ENCODE results near the gene FOXD3.

The FOXD3 gene

DNA sequence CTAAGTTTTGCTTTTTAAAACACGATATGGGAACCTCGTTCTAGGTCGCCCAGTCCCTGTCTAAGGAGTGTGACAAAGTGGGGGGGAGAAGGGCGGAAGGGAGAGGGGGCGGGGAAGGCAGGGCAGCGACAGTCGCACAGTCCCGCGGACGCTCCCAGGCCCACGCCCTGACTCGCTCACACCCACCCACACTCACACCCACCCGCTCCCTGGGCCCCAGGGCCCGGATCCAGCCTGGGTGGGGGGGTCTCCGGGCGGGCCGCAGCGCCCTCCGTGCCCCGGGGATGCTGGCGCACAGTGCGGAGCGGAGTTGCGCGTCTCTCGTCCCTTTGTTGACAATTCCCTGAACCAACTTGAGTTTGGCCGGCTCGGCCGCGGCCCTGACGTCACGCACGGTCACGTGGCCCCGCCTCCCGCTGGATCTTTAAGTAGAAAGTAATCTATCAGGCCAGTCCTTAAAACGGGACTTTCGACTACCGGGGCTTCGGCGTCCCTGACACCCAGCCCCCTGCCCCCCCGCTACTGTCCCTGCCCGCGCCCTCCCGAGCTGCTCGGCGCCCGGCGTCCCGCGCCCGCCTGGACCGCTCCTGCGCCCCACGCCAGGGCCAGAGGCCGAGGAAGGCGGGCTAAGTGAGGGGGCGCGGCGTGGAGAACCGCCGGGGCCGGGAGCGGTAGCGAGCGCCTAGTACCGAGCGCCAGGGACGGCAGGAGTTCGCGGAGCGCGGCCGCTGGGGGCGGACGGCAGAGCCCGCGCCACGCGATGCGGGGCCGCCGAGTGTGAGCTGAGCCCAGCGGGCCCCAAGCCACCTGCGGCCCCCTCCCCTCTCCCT lies at the start of gene FOXD3:
Gene FOXD3, plus strand, starts transcription at position 454 of the 830 bp plus-strand sequence. CDS start 492 bp downstream, outside the sequence.
- H3K4me1 Mint-ChIP-seq = peaks cover 23 to 50% of the 10 kb centered on the region in 2 donors
- peak; percentile 48 to 68 for ATAC-seq (replicated peaks)
- peak within 1 kb of the TSS; percentile 81 to 83 for H3K4me3 Mint-ChIP-seq
- no peak for DNase-seq
- H3K9me3 Mint-ChIP-seq = peaks cover 9 to 13% of the 10 kb centered on the region in 2 donors
- peaks cover 18 to 21% of the 10 kb centered on the region in 2 donors for H3K36me3 Mint-ChIP-seq
- peaks cover 50 to 67% of the 10 kb centered on the region in 2 donors for H3K27me3 Mint-ChIP-seq
- H3K27ac Mint-ChIP-seq = peak within 1 kb of the TSS; percentile 94

DNA sequence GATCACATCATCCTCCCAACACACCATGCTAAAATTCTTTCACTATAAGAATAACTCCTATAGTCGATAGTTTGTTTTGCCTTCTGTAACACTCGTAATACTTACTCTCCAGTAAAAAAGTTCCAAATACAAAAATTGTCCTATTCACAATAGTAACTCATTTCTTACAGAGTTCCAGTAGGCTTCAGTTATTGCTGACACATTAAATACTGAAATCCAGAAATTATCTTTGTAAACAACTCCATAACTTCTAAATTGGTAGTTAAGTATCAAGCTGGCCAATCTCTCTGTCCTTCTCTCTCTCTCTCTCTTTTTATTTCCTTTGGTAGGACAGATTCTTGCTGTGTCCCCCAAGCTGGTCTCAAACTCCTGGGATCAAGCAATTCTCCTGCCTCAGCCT lies 49.6 kb upstream of the FOXD3 start:
- no peaks in the 10 kb centered on the region for H3K9me3 Mint-ChIP-seq
- no peaks in the 10 kb centered on the region for H3K36me3 Mint-ChIP-seq
- H3K27me3 Mint-ChIP-seq = peaks cover 10 to 29% of the 10 kb centered on the region in 2 donors
- ATAC-seq (replicated peaks) (no peak), DNase-seq (no peak)
- no peaks in the 10 kb centered on the region for H3K4me1 Mint-ChIP-seq
- H3K27ac Mint-ChIP-seq = no peak overlapping the region
- no peak overlapping the region for H3K4me3 Mint-ChIP-seq

DNA sequence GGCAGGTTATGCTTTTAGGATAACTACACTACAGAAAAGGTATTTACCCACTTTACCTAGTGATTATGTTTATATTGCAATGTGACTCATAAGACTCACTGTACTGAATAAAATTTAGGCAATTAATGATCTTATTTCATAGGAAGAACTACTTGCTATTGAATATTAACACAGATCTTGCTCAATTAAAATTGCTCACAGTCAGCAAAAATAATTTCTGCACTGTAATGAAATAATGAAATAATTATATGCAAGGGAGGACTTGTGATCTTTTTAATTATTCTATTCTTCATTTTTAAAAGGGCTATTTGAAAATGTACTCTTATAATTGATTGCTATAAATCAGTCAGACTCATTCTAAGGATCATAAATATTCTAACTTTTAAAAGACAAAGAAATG lies 48.0 kb upstream of the FOXD3 start:
- no peaks in the 10 kb centered on the region for H3K9me3 Mint-ChIP-seq
- no peak for ATAC-seq (replicated peaks)
- no peaks in the 10 kb centered on the region for H3K36me3 Mint-ChIP-seq
- no peak overlapping the region for H3K27ac Mint-ChIP-seq
- peaks cover 4 to 17% of the 10 kb centered on the region in 2 donors for H3K27me3 Mint-ChIP-seq
- H3K4me3 Mint-ChIP-seq = no peak overlapping the region
- no peak for DNase-seq
- H3K4me1 Mint-ChIP-seq = no peaks in the 10 kb centered on the region

DNA sequence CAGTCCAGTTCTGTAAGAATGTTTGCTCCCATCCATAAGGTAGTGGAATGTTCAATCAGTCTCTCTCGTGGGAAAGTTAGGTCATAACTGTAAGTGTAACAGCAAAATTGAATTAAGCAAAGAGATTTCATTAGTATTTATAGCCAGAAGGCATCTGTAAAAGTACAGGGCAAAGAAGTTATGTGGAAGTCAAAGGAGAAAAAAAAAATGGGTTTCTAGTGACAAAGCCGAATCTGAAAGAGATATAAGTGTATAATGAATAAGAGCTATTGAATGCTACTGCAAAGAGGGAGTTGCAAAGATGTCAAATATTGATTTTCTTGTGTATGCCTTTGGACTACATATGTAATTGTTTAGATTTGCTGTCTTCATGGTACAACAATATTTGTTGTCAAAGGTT lies 47.4 kb upstream of the FOXD3 start:
- H3K27me3 Mint-ChIP-seq = peaks cover 0 to 13% of the 10 kb centered on the region in 2 donors
- no peak overlapping the region for H3K4me3 Mint-ChIP-seq
- ATAC-seq (replicated peaks) (no peak), DNase-seq (no peak)
- no peaks in the 10 kb centered on the region for H3K4me1 Mint-ChIP-seq
- no peaks in the 10 kb centered on the region for H3K9me3 Mint-ChIP-seq
- no peaks in the 10 kb centered on the region for H3K36me3 Mint-ChIP-seq
- H3K27ac Mint-ChIP-seq = no peak overlapping the region

DNA sequence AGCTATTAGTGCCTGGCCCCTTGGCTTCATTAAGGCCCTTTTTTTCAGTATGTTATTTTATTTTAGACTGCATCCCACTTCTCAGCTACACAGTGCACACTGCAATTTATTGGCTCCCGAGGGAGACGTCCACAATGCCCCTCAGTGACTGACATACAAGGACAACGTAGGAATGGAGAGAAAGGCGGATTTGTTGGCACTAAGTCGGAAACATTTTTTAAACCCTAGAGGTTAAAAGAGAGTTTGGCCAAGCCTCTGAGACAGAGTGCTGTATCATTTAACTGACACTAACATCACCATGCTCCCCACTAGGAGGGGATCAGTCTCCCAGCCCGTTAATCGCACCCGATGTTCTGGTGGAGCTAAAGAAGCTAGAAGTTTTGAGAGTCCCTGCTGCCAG lies 45.7 kb upstream of the FOXD3 start:
- H3K27me3 Mint-ChIP-seq = peaks cover 0 to 13% of the 10 kb centered on the region in 2 donors
- H3K9me3 Mint-ChIP-seq = no peaks in the 10 kb centered on the region
- no peak overlapping the region for H3K4me3 Mint-ChIP-seq
- no peaks in the 10 kb centered on the region for H3K36me3 Mint-ChIP-seq
- no peak overlapping the region for H3K27ac Mint-ChIP-seq
- DNase-seq = no peak
- peaks cover 0 to under 1% of the 10 kb centered on the region in 2 donors for H3K4me1 Mint-ChIP-seq
- no peak for ATAC-seq (replicated peaks)

DNA sequence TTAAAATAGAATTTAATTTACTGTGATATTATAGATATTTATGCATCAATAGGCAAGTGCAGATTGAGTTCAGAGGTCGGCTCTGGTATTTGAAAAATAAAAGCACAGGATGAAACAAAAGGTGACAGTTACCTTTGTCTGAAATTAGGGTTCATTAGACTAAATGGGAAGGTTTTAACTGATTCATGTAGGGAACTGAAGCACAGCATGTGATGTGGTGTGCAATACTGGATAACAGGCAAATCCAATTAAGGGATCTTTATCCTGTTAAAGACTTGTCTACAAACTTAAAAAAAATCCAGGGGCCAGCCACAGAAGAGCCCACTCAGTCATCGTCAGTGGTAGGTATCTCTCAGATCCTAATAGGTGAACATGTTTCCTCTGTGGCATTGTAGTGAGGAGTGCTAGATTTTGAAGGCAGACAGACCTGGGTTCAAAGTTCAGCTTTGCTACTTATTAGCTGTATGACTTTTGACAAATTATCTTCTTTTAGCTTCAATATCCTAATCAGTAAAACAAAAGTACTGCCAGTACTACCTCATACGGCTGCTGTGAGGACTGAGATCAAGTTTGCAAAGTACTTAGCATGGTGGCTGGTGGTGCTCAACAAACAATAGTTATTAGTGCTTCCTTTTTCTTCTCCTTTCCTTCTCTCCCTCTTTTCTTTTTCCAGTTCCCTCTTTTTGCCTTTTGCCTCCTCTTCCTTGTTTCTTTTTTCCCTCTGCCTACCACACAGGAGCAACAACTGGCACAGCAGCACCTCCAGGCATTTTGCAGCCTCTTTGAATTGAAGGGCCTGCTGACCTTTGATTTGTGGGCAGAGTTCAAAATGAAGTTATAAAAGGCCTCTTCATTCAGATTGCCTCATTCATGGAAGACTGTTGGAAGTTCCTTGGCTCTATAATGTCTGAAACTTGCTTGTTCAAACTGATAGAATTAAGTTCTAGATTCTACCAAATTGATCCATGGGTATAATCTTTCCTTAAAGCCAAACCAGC lies 44.9 kb upstream of the FOXD3 start:
- Mint-ChIP-seq H3K9me3 (no peaks in the 10 kb centered on the region), H3K27ac (no peak overlapping the region), H3K4me1 (peaks cover 0 to 2% of the 10 kb centered on the region in 2 donors), H3K27me3 (peaks cover 0 to 13% of the 10 kb centered on the region in 2 donors), H3K36me3 (no peaks in the 10 kb centered on the region), H3K4me3 (no peak overlapping the region)
- no peak for ATAC-seq (replicated peaks)
- DNase-seq = no peak

DNA sequence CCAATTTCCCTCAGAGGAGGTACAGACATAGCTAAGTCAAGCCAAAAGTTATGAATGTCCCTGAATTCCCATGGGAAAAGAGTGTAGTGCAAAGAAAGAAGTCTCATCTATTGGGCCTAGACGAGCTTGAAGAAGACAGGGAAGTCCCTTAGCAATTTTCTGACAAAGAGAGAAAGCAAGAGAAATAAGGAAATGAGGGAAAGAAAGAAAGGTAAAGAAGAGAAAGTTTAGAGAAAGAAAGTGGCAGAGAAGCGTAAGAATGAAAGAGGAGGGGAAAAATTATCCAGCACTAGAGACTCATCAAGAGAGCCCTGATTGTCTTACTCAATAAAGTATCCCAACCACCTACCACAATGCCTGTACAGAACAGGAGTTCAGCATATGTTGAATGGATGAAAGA lies 40.6 kb upstream of the FOXD3 start:
- H3K27me3 Mint-ChIP-seq = peaks cover 0 to 16% of the 10 kb centered on the region in 2 donors
- H3K9me3 Mint-ChIP-seq = no peaks in the 10 kb centered on the region
- no peaks in the 10 kb centered on the region for H3K36me3 Mint-ChIP-seq
- ATAC-seq (replicated peaks) (peak in 1 of 2 donors; percentile 18), DNase-seq (no peak)
- H3K4me3 Mint-ChIP-seq = no peak overlapping the region
- peaks cover 0 to 2% of the 10 kb centered on the region in 2 donors for H3K4me1 Mint-ChIP-seq
- no peak overlapping the region for H3K27ac Mint-ChIP-seq

DNA sequence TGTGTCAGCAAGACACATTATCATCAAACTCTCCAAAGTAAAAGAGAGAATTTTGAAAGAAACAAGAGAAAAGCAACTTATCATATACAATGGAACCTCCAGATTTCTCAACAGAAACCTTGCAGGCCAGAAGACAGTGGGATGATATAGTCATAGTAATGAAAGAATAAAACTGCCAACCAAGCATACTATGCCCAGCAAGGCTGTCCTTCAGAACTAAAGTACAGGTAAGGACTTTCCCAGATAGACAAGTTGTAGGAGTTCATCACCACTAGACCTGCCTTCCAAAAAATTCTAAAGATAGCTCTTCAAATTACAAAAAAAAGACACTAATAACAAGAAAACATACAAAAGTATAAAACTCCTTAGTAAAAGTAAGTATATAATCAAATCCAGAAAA lies 33.2 kb upstream of the FOXD3 start:
- no peak overlapping the region for H3K4me3 Mint-ChIP-seq
- H3K4me1 Mint-ChIP-seq = no peaks in the 10 kb centered on the region
- no peak for ATAC-seq (replicated peaks)

DNA sequence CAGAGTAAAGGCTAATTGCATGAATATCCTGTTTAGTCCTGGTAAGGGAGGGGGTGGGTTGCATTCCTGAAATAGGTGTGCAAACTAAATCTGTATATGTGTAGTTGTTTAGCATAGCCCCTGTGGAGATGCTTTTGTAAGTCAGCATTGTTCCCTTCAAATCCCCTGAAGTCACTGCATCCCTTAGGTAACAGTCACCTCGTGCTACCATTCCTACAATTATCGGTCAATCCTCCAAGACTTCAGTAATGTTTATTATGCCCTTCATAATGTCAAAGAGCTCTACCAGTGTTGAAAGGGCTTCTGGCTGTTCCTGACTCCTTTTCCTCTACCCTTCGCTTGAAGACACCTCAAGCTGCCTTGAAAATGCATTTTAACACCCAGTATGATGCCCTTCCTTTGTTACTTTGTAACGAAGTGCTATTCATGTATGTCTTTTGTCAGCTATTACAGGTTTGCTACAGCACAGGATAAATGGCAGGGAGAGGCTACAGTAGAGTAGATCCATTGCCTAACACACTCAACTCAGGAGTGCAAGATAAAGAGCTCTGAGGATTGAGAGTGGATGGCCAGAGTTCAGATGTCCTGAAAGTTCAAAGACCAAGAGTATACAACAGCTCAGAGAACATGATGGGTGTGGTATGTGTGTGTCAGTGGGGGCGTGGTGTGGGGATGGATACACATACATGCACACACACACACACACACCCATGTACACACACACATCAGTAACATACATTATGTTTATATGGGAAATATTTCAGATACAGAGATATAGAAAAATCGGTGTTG lies 27.4 kb upstream of the FOXD3 start:
- Mint-ChIP-seq H3K9me3 (peaks cover 0 to 3% of the 10 kb centered on the region in 2 donors), H3K36me3 (no peaks in the 10 kb centered on the region), H3K27ac (no peak overlapping the region), H3K4me1 (no peaks in the 10 kb centered on the region), H3K4me3 (no peak overlapping the region), H3K27me3 (peaks cover 0 to 23% of the 10 kb centered on the region in 2 donors)
- no peak for DNase-seq
- no peak for ATAC-seq (replicated peaks)

More for the DNA sequence above, 33.2 kb upstream of the FOXD3 start:
- Mint-ChIP-seq H3K36me3 (peaks cover 2 to 5% of the 10 kb centered on the region in 2 donors), H3K27ac (no peak overlapping the region), H3K9me3 (peaks cover 12 to 21% of the 10 kb centered on the region in 2 donors), H3K27me3 (peaks cover 9 to 27% of the 10 kb centered on the region in 2 donors)
- no peak for DNase-seq

DNA sequence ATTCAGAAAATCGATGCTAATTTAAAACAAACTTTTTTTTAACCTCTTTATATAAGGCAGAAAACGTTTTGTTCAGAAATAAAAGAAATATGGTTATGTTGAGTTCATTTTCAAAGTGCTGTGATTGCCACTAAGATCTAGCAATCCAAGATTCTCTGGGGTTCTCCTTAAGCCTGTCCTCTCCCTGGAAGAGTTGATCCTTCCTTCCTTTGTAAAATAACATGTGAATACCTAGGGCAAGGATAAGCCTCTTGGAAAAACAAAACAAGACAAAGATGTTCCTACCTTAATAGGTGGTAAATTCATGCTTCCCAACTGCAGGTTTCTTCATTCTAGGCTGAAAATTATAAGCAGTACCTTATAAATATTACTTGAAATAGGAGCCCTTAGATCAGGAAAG lies 18.0 kb upstream of the FOXD3 start:
- DNase-seq (no peak), ATAC-seq (replicated peaks) (no peak)
- no peak overlapping the region for H3K4me3 Mint-ChIP-seq
- peaks cover 9 to 10% of the 10 kb centered on the region in 2 donors for H3K9me3 Mint-ChIP-seq
- H3K4me1 Mint-ChIP-seq = no peaks in the 10 kb centered on the region
- H3K27ac Mint-ChIP-seq = no peak overlapping the region
- peaks cover 42 to 54% of the 10 kb centered on the region in 2 donors for H3K27me3 Mint-ChIP-seq
- peaks cover 0 to 7% of the 10 kb centered on the region in 2 donors for H3K36me3 Mint-ChIP-seq

DNA sequence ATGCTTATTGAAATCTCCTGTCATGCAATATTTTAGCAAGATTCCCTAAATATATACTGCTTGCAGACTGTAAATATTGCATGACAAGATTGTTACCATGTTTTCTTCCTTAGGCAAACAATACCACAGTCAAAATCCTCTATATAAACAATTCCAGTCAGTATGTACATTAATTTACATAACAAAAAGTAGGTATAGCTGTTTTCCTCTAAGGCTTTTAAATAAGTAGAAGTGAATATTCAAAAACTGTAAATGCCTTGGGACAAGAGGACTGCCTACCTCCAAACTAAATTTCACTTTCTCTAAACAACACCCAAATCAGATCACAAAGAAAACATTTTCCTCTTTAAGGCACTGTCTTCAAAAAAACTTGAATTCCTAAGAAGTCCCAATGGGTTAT lies 17.3 kb upstream of the FOXD3 start:
- H3K36me3 Mint-ChIP-seq = peaks cover 0 to 7% of the 10 kb centered on the region in 2 donors
- peaks cover 46 to 61% of the 10 kb centered on the region in 2 donors for H3K27me3 Mint-ChIP-seq
- peaks cover 9 to 10% of the 10 kb centered on the region in 2 donors for H3K9me3 Mint-ChIP-seq
- H3K4me1 Mint-ChIP-seq = no peaks in the 10 kb centered on the region
- no peak for DNase-seq
- H3K4me3 Mint-ChIP-seq = no peak overlapping the region
- H3K27ac Mint-ChIP-seq = no peak overlapping the region
- ATAC-seq (replicated peaks) = no peak

DNA sequence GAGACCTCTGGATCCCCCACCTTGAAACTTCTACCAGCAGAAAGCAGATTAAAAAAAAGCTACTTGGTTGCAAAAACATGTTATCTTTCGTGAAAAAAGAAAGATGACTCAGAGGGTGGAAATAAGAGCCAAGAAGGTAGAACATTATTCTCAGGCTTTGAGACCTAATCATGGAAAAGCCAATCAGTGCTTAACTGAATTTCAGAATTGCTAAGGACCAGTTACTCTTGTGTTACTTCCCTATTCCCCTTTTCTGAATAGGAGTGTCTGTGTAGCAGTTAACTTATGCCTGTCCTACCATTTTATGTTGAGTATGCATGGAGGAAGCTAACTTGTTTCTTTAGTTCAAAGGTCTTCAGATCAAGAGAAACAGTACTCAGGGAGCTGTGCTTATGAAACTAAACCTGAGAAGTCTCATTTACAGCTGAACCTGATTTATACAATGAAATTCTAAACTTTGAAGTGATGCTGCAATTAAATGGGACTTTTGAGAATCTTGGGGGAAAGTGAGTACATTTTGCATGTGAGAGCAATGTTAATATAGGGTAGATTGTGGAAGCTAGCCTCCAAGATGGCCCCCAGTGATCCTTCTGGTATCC lies 15.1 kb upstream of the FOXD3 start:
- DNase-seq (no peak), ATAC-seq (replicated peaks) (no peak)
- no peaks in the 10 kb centered on the region for H3K4me1 Mint-ChIP-seq
- H3K27me3 Mint-ChIP-seq = peaks cover 48 to 62% of the 10 kb centered on the region in 2 donors
- H3K36me3 Mint-ChIP-seq = peaks cover 0 to 7% of the 10 kb centered on the region in 2 donors
- peaks cover 9 to 10% of the 10 kb centered on the region in 2 donors for H3K9me3 Mint-ChIP-seq
- H3K27ac Mint-ChIP-seq = no peak overlapping the region
- H3K4me3 Mint-ChIP-seq = no peak overlapping the region

DNA sequence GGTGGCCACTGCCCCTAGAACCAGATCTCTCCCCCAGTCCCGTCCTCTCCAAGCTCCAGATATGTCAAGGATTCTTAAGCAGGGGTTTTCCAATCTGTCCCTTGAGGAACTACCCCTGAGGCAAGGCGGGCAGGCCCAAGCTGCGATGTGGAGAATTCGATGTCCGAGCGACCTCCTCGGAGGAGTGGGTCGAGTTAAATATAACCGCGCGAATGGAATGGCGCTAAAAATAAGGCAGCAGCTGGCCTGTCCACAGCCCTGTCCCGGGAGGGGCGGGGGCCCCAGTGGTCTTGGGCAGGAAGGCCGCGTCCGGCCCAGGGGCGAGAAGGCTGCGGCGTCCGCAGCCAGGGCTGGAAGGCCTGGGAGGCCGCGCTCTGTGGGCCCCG lies 5.8 kb upstream of the FOXD3 start:
- peaks cover 13 to 17% of the 10 kb centered on the region in 2 donors for H3K36me3 Mint-ChIP-seq
- H3K4me1 Mint-ChIP-seq = peaks cover 18 to 40% of the 10 kb centered on the region in 2 donors
- H3K27ac Mint-ChIP-seq = no peak overlapping the region
- peaks cover 55 to 75% of the 10 kb centered on the region in 2 donors for H3K27me3 Mint-ChIP-seq
- H3K4me3 Mint-ChIP-seq = peak overlapping the region; percentile 11 to 56
- DNase-seq = no peak
- ATAC-seq (replicated peaks) = no peak
- peaks cover 9 to 13% of the 10 kb centered on the region in 2 donors for H3K9me3 Mint-ChIP-seq

All from stimulated activated naive B cell treated with anti-CD40 and anti-IgM and Interleukin-4, amounts not matched to agents 10 μg/mL and 1 μg/mL and 100 μg/mL, for 72 hours (primary cell).